GM19025 (cell line): ENCODE data around the gene SEMA4D.
"Not testable (repeated sequence)": the region's sequence is repeated elsewhere in the genome, so short reads cannot be mapped to it uniquely, and the experiment has no call there.

ENCODE experiments used
- ATAC-seq: cut with Tn5 transposase; IDR thresholded peaks from one replicate; pipeline ENCODE4 v1.9.1; 2021; ENCODE audit warnings: mild to moderate bottlenecking, low read depth, moderate library complexity; ENCODE audit not compliant: unreplicated experiment

SEMA4D gene

GRCh38 chr9:89361816-89362646 is 135.9 kb downstream of the SEMA4D start:
- no peak for ATAC-seq

DNA sequence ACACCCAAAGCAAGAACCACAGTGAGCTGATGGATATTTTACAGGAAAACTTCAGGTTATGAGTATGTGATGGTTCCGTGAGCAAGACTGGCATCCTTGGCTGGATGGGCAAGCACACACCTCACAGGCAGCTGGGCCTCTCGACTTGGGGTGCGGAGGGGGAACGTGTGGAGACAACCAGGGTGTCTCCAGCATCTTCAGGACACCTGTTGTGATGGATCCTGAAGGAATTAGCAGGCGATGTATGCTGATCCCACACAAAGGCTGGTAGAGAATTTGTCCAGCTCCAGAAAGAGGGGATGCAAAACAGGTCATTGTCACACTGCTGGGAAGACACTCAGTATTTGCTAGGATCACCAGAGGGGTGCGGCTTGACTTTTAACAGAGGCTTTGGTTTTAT is 136.9 kb downstream of the SEMA4D start:
- no peak for ATAC-seq

- no peak for ATAC-seq
Measured at GRCh38 chr9:89360465-89360864, 137.4 kb downstream of the SEMA4D start.

GRCh38 chr9:89359751-89360261 is 138.1 kb downstream of the SEMA4D start:
- no peak for ATAC-seq

DNA sequence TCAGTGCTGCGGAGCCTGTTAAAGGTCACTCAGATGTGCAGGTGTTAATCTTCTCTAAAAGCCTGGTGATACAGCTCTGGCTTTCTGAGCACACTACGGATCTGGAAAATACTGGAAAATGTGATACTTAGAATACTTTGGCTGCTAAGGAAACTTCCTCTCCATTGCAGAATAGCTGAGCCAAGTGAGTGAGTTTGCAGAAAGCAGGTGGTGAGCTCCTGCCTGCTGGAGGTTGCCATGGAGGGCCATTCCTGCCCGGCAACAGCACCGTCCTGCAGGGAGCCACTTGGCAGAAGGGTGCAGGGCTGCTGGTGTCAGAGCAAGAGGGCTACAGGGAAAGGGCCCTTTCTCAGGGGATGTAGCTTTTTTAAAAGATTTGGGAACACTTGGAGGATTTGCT is 138.9 kb downstream of the SEMA4D start:
- no peak for ATAC-seq

- ATAC-seq = no peak
Measured at GRCh38 chr9:89358376-89358916, 139.5 kb downstream of the SEMA4D start.

DNA sequence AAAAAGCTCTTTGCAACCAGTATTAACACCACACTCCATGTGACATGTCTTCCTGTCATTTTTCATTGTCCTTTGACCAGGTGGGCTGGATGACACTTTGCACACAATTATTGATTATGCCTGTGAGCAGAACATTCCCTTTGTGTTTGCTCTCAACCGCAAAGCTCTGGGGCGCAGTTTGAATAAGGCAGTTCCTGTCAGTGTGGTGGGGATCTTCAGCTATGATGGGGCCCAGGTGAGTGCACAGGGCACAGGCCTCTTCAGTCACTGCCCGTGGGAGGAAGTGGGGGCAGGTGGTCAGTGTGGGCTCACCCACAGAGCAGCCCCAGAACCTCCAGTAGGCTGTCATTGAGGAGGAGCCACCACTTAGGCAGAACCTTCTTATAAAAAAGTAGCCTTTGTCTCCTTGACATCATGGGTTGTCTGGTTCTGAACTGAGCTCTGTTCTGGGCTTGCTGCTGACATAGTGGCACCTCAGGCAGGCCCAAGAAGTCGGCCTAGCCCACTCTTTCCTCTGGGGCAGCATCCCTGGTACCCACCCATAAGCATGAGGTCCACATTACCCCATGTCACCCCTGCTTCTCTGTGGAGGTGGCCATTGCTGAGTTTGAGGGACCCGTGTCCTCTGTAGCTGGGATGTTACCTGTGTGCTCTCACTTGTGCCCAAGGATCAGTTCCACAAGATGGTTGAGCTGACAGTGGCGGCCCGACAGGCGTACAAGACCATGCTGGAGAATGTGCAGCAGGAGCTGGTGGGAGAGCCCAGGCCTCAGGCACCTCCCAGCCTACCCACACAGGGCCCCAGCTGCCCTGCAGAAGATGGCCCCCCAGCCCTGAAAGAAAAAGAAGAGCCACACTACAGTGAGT is 140.3 kb downstream of the SEMA4D start:
- ATAC-seq = no peak

DNA sequence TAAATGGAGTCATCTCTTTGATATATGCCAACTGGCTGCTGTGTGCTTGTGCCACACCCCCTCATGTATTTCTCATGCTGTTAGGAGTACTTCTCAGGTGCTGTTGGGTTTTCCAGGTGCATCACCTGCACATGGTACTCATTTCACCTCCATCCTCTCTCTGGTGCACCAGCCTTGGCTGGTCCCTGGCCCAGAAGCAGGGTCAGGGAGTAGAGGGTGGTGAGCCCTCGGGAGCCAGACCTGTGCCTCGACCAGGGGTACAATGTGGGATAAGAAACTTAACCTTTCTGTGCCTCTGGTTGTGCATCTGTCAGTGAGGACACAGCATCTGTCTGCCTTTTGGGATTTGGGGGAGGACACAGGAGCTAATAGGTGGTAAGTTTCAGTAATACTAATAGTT is 141.1 kb downstream of the SEMA4D start:
- ATAC-seq = no peak

DNA sequence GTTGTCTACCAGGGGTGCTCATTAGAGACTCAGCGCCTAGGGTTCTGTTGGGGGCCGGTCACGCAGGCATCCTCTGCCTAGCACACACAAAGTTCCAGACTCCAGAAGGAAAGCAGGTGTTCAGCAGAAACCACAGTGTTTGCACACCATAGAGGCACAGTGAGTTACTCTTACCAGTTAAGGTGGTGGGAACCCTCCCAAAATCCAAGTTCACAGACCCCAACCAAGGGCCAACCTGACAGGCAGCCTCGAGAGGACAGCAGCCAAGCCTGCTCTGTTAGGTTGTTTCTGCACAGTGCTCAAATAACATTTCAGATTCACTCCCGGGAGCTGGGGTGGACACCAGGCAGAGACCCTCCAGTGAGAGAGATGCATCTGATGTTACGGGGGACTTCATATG is 143.4 kb downstream of the SEMA4D start:
- no peak for ATAC-seq

DNA sequence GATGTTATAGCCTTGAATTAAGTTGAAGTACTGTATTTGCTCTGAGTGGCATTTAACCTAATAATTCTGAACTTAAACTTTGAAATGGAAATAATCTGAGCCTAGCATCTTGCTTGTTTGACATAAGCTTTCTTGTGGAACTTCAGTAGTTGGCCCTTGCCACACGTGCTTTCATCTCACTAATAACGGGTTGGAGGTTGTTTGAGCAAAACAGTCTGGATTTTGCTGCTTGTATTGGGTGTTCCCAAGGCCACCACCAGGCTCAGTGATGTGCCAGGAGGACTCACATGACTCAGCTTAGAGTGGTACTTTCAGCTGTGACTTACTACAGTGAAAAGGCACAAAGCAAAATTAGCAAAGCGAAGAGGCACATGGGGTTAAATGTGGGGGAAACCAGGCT is 143.9 kb downstream of the SEMA4D start:
- no peak for ATAC-seq

DNA sequence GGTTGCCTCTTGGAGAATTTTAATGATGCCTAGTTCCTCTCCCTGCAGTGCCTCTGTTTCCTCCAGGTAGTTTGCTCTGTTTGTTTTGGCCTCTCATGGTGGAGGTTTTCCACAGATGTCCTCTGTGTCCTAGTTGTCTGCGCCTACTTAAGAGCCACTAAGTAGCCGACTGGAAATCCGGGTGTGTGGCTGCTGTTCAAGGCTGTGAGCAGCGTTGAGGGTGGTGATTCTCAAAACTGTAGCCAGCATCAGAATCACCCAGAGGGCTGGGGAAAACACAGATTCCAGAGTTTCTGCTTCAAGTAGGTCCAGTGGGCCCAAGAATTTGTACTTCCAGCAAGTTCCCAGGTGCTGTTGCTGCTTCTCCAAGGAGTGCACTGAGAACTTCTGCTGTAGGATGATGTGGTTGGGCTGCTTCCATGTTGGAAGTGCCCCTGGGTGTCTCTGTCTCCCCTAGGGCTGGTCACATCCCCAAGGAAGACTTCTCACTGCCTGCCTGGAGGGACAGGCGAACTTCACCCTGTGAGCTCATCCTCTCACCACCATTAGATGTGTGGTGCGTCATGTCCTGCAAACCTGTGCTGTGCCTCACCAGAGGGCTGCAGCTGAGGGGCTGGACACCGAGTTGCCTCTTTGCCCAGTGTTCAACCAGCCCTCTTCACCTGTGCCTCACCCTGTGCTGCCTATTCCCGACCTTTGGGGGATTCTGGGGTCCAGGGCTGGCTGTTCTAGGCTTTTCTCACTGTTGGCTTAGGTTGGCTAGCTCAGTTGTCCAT is 144.9 kb downstream of the SEMA4D start:
- no peak for ATAC-seq

GRCh38 chr9:89352451-89352850 is 145.5 kb downstream of the SEMA4D start:
- no peak for ATAC-seq

- no peak for ATAC-seq
Measured at GRCh38 chr9:89351584-89352300, 146.2 kb downstream of the SEMA4D start.

DNA sequence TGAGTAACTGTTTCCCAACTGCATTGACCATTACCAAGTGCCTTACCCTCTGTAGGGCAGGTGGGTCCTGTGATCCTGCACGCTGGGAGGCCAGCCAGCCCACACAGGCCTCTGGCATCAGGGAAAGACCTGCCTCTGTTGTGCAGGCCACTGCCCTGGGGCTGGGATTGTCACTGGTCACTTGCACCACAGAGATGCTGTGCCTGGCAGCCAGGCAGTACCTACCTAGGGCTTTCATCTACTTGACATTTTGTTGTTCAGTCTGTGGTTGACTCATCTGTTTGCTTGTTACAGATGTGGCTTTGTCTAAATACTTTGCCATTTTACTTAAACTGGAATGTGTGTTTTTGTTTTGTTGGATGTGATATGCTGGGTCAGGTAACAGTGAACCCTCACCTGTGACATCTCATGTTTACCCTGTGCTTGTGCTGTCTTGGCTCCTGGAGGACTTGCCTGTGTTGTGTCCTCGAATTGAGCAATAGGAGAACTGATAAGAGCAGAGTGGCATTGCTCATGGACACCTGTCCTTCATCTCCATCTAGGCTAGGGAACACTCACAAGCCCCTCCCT is 146.8 kb downstream of the SEMA4D start:
- no peak for ATAC-seq

DNA sequence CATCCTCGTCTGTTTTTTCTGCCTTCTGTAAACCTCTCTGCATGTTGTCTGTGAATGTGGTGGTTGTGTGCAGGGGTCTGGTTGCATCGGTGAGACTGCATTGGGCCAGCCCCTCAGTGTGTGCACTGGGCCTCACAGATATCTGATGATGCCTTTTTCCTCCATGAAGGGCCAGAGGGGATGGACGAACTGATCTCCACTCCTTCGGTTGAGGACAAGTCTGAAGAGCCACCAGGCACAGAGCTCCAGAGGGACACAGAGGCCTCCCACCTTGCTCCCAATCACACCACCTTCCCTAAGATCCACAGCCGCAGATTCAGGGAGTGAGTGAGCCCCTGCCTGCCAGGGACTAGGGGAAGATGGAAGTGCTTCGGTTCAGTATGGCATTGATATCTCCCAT is 148.3 kb downstream of the SEMA4D start:
- no peak for ATAC-seq

GRCh38 chr9:89347651-89348050 is 150.3 kb downstream of the SEMA4D start:
- ATAC-seq = no peak

- ATAC-seq = no peak
Measured at GRCh38 chr9:89346696-89347095, 151.2 kb downstream of the SEMA4D start.

DNA sequence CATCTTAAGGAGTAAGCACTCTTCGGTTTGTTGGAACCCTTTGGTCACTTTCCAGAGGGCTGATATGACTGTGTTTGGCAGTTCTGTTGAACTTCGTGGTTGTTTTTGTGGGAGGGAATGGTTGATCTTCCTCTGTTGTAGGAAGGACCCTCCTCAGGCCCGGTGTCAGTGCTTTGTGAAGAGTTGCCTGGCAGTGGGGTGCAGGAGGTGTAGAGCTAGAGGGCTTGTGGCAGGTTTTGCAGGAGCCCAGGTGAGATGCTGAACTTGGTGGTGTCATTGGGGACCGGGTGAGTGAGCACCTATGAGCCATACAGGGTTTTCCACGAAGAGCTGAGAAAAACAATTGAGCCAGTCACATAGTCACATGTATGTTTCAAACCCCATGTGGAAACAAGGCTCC is 152.4 kb downstream of the SEMA4D start:
- ATAC-seq = no peak

DNA sequence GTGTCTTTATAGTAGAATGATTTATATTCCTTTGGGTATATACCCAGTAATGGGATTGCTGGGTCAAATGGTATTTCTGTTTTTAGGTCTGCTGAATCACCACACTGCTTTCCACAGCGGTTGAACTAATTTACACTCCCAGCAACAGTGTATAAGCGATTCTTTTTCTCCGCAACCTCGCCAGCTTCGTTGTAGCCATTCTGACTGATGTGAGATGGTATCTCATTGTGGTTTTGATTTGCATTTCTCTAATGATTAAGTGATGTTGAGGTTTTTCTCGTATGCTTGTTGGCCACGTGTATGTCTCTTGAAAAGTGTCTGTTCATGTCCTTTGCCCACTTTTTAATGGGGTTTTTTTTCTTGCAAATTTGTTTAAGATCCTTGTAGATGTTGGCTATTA is 154.1 kb downstream of the SEMA4D start:
- not testable (repeated sequence) for ATAC-seq
